Kidney tubule cell (primary cell): ENCODE data around the gene FILIP1.

Experiments used
- DNase-seq: peaks from one replicate; pipeline ENCODE4 v3.0.0-alpha.2; 2018; ENCODE audit warnings: low spot score

Gene FILIP1

GRCh38 chr6:75495011-75495410 is 1.4 kb upstream of the FILIP1 start:
- no peak for DNase-seq

GRCh38 chr6:75494290-75494689 is 690 bp upstream of the FILIP1 start:
- DNase-seq: no peak

- no peak for DNase-seq
These were observed 1.0 kb downstream of the FILIP1 start for GRCh38 chr6:75492386-75493153.

GRCh38 chr6:75491291-75491690 is 2.3 kb downstream of the FILIP1 start:
- DNase-seq: no peak

- no peak for DNase-seq
These were observed 2.9 kb downstream of the FILIP1 start for GRCh38 chr6:75490706-75491105.

GRCh38 chr6:75489025-75489424 is 4.6 kb downstream of the FILIP1 start:
- DNase-seq: no peak

GRCh38 chr6:75488033-75488432 is 5.6 kb downstream of the FILIP1 start:
- DNase-seq: no peak

- DNase-seq: no peak
These were observed 6.6 kb downstream of the FILIP1 start for GRCh38 chr6:75486850-75487518.

- no peak for DNase-seq
These were observed 9.1 kb downstream of the FILIP1 start for GRCh38 chr6:75484535-75484934.

- DNase-seq: no peak
These were observed 10.3 kb downstream of the FILIP1 start for GRCh38 chr6:75483136-75483952.

- DNase-seq: no peak
These were observed 11.5 kb downstream of the FILIP1 start for GRCh38 chr6:75481936-75482593.

GRCh38 chr6:75481394-75481793 is 12.2 kb downstream of the FILIP1 start:
- DNase-seq: no peak

- no peak for DNase-seq
These were observed 13.2 kb downstream of the FILIP1 start for GRCh38 chr6:75480425-75480824.

- no peak for DNase-seq
These were observed 13.9 kb downstream of the FILIP1 start for GRCh38 chr6:75479712-75480111.

- DNase-seq: no peak
These were observed 14.7 kb downstream of the FILIP1 start for GRCh38 chr6:75478929-75479328.

GRCh38 chr6:75472885-75473284 is 20.7 kb downstream of the FILIP1 start:
- no peak for DNase-seq

- no peak for DNase-seq
These were observed 25.6 kb downstream of the FILIP1 start for GRCh38 chr6:75467966-75468365.

GRCh38 chr6:75467284-75467683 is 26.3 kb downstream of the FILIP1 start:
- no peak for DNase-seq

GRCh38 chr6:75466636-75467035 is 27.0 kb downstream of the FILIP1 start:
- DNase-seq: no peak

GRCh38 chr6:75463908-75464307 is 29.7 kb downstream of the FILIP1 start:
- DNase-seq: no peak

- DNase-seq: no peak
These were observed 30.5 kb downstream of the FILIP1 start for GRCh38 chr6:75463061-75463460.

- no peak for DNase-seq
These were observed 32.9 kb downstream of the FILIP1 start for GRCh38 chr6:75460681-75461080.
